Activated B cell treated with CpG ODN at 0.5 μM for 24 hours (primary cell): ENCODE results near the gene AHCYL2. TPM values are rescaled to one million over a fixed set of nuclear protein-coding genes. Genes with fewer than 3 reads are reported as not detected.

Experiments
- ATAC-seq: fragments of 200-7000 bp; cut with Tn5 transposase; one replicate; pipeline ENCODE4 v1.10.0; 2021; ENCODE audit warnings: low read depth, mild to moderate bottlenecking, moderate library complexity
- CTCF ChIA-PET: fragments of 350-600 bp; sonication (Branson Sonifier 250); formaldehyde crosslinking; loops from one replicate; lab custom pipeline; 2021; ENCODE audit warnings: antibody characterized with exemption; lab: Charles Lee
- POLR2A ChIA-PET: fragments of 350-600 bp; sonication (Branson Sonifier 250); formaldehyde crosslinking; loops from one replicate; lab custom pipeline; 2021; ENCODE audit warnings: antibody characterized with exemption; lab: Charles Lee
- DNase-seq: peaks from one replicate; pipeline ENCODE4 v3.0.0; 2022
- H3K27ac Mint-ChIP-seq: one replicate; pipeline ENCODE4 v1.8.0; 2020; ENCODE audit warnings: mixed read lengths
- H3K27me3 Mint-ChIP-seq: one replicate; pipeline ENCODE4 v1.8.0; 2021; ENCODE audit warnings: mixed read lengths
- H3K36me3 Mint-ChIP-seq: one replicate; pipeline ENCODE4 v1.8.0; 2021; ENCODE audit warnings: low read depth, mixed read lengths
- H3K4me1 Mint-ChIP-seq: one replicate; pipeline ENCODE4 v1.8.0; 2021; ENCODE audit warnings: mixed read lengths
- H3K4me3 Mint-ChIP-seq: one replicate; pipeline ENCODE4 v1.8.0; 2020; ENCODE audit warnings: mild to moderate bottlenecking, mixed read lengths
- H3K9me3 Mint-ChIP-seq: one replicate; pipeline ENCODE4 v1.8.0; 2020; ENCODE audit warnings: mixed read lengths
- CTCF ChIP-seq: fragments of 200-600 bp; IDR thresholded peaks from one replicate; pipeline ENCODE4 v1.8.0; 2022; ENCODE audit warnings: antibody characterized with exemption, mild to moderate bottlenecking
- intact Hi-C: fragments of 100-400 bp; cut with micrococcal nuclease; formaldehyde crosslinking; loops from one replicate; pipeline ENCODE4 v1.15.1; 2024
- total RNA-seq: library from RNA; stranded (reverse); gene quantifications from 2 replicates; pipeline ENCODE4 v1.2.3, GENCODE V29; 2022

Gene AHCYL2
- total RNA-seq, 1 donor from 2014 or later, result 11.6 TPM

GRCh38 chr7:129311429-129311828, 86.6 kb downstream of the AHCYL2 start:
- Mint-ChIP-seq H3K9me3 (no peaks in the 10 kb centered on the region), H3K27ac (no peak overlapping the region), H3K27me3 (no peaks in the 10 kb centered on the region), H3K36me3 (peaks cover 9% of the 10 kb centered on the region), H3K4me3 (no peak overlapping the region), H3K4me1 (no peaks in the 10 kb centered on the region)
- DNase-seq, result no peak
- CTCF ChIA-PET, result interaction anchor here (1.7 kb wide), 1 partner anchor 13 kb away, joined by 4 read pairs; no protein-coding TSS in a partner anchor
- intact Hi-C loops, result no loop called here
- no peak for ATAC-seq
- TF ChIP-seq CTCF, result no peak
- POLR2A ChIA-PET, result no interaction called here

- no peak overlapping the region for H3K4me3 Mint-ChIP-seq
- DNase-seq (no peak), ATAC-seq (no peak)
- POLR2A ChIA-PET, result no interaction called here
- no peaks in the 10 kb centered on the region for H3K4me1 Mint-ChIP-seq
- H3K27me3 Mint-ChIP-seq, result no peaks in the 10 kb centered on the region
- intact Hi-C loops, result no loop called here
- peaks cover 7% of the 10 kb centered on the region for H3K36me3 Mint-ChIP-seq
- H3K27ac Mint-ChIP-seq, result no peak overlapping the region
- CTCF ChIA-PET, result no interaction called here
- no peak for TF ChIP-seq CTCF
- no peaks in the 10 kb centered on the region for H3K9me3 Mint-ChIP-seq
These were observed 88.5 kb downstream of the AHCYL2 start for GRCh38 chr7:129313282-129313681.

- ChIA-PET CTCF (interaction anchor here (1.1 kb wide), 1 partner anchor 18 kb away, joined by 3 read pairs; no protein-coding TSS in a partner anchor), POLR2A (no interaction called here)
- H3K4me1 Mint-ChIP-seq, result no peaks in the 10 kb centered on the region
- H3K27ac Mint-ChIP-seq, result no peak overlapping the region
- H3K36me3 Mint-ChIP-seq, result peaks cover 7% of the 10 kb centered on the region
- intact Hi-C loops, result no loop called here
- ATAC-seq (no peak), DNase-seq (no peak)
- TF ChIP-seq CTCF, result no peak
- H3K4me3 Mint-ChIP-seq, result no peak overlapping the region
- no peaks in the 10 kb centered on the region for H3K9me3 Mint-ChIP-seq
- no peaks in the 10 kb centered on the region for H3K27me3 Mint-ChIP-seq
These were observed 91.1 kb downstream of the AHCYL2 start for GRCh38 chr7:129315960-129316359.

- intact Hi-C loops, result no loop called here
- ATAC-seq, result no peak
- H3K4me3 Mint-ChIP-seq, result no peak overlapping the region
- DNase-seq, result no peak
- ChIA-PET POLR2A (no interaction called here), CTCF (interaction anchor here (0.7 kb wide), 1 partner anchor 99 kb away, joined by 3 read pairs; no protein-coding TSS in a partner anchor)
- H3K27me3 Mint-ChIP-seq, result no peaks in the 10 kb centered on the region
- H3K27ac Mint-ChIP-seq, result no peak overlapping the region
- peaks cover 11% of the 10 kb centered on the region for H3K36me3 Mint-ChIP-seq
- H3K9me3 Mint-ChIP-seq, result no peaks in the 10 kb centered on the region
- no peak for TF ChIP-seq CTCF
- no peaks in the 10 kb centered on the region for H3K4me1 Mint-ChIP-seq
These were observed 92.6 kb downstream of the AHCYL2 start for GRCh38 chr7:129317450-129317849.

- H3K27ac Mint-ChIP-seq, result no peak overlapping the region
- CTCF ChIA-PET, result no interaction called here
These were observed 102.2 kb downstream of the AHCYL2 start for GRCh38 chr7:129327076-129327475.

More at GRCh38 chr7:129327076-129327475, 102.2 kb downstream of the AHCYL2 start:
- Mint-ChIP-seq H3K9me3 (peaks cover 10% of the 10 kb centered on the region), H3K4me3 (no peak overlapping the region), H3K36me3 (peaks cover 21% of the 10 kb centered on the region), H3K27me3 (no peaks in the 10 kb centered on the region), H3K4me1 (no peaks in the 10 kb centered on the region)
- no peak for ATAC-seq
- intact Hi-C loops, result no loop called here
- POLR2A ChIA-PET, result no interaction called here
- no peak for DNase-seq
- no peak for TF ChIP-seq CTCF
